ENCODE measurements around the gene ADGRF4. TPM values are rescaled to one million over a fixed set of nuclear protein-coding genes. Genes with fewer than 3 reads are reported as not detected.

ADGRF4 gene
- total and polyA plus RNA-seq, 2 of the 8 experiments (the other 6 are each of a cell fraction or from before 2014, with no cell fraction given) = 0.02 TPM; not detected in 1

- no peak overlapping the region for H2BK20ac ChIP-seq (ENCODE audit: low read length)
- H3K79me1 ChIP-seq (ENCODE audit: low read depth, low read length) = no peaks in the 10 kb centered on the region
- H3K27ac ChIP-seq (ENCODE audit: low read depth, low read length) = no peak overlapping the region
- H2AFZ ChIP-seq (ENCODE audit: low read length) = no peak overlapping the region
- H3K4me1 ChIP-seq (replicated peaks in 1 of 4; ENCODE audit: control insufficient read depth in 3 of 4, insufficient read depth in 4 of 4, low read length in 3 of 4) = no peaks in the 10 kb centered on the region
- no peaks in the 10 kb centered on the region for H3K36me3 ChIP-seq (ENCODE audit: control insufficient read depth in 2 of 4, insufficient read depth in 4 of 4, low read length in 3 of 4)
- no peak overlapping the region for H3K4ac ChIP-seq (replicated peaks; ENCODE audit: insufficient read length, low read depth, low read length)
- H3K18ac ChIP-seq (ENCODE audit: extremely low read depth, low read length) = no peak overlapping the region
- H2BK120ac ChIP-seq (replicated peaks; ENCODE audit: low read depth, low read length) = no peak overlapping the region
- no peak overlapping the region for H3K4me3 ChIP-seq (ENCODE audit: extremely low read depth in 1 of 4, insufficient read depth in 2 of 4, low read depth in 3 of 4, low read length in 4 of 4)
- H3K56ac ChIP-seq (replicated peaks; ENCODE audit: insufficient read length, low read depth, low read length) = no peak overlapping the region
- H2BK12ac ChIP-seq (ENCODE audit: low read depth, low read length) = no peak overlapping the region
- H3K9me3 ChIP-seq (ENCODE audit: insufficient read depth in 2 of 2, low read depth in 1 of 2, low read length in 1 of 2) = no peaks in the 10 kb centered on the region; a peak in 1 of 4 replicates
- H3K4me2 ChIP-seq (ENCODE audit: insufficient read depth in 1 of 2, low read depth in 2 of 2, low read length in 2 of 2) = no peak overlapping the region
- 92% methylated on average over 3 of the region's 3 CpGs; no CpG with 5 or more reads in 1 of the 2 experiments for WGBS, 2 experiments (ENCODE audit: extremely low coverage in 1 of 2, insufficient coverage in 1 of 2, insufficient read length in 1 of 2, insufficient replicate concordance in 2 of 2, low coverage in 1 of 2, low lambda C conversion rate in 2 of 2, missing lambda C conversion rate in 1 of 2)
- TF ChIP-seq RFX5 (IDR thresholded peaks at IDR 0.05; ENCODE audit: borderline replicate concordance, low read depth, low read length) (no peak), TAF1 (IDR thresholded peaks at IDR 0.05; ENCODE audit: low read depth, low read length) (no peak), MAFK (IDR thresholded peaks at IDR 0.05; ENCODE audit: low read depth, low read length) (no peak)
- no peak overlapping the region for H3K23ac ChIP-seq (ENCODE audit: insufficient read length)
- no peak overlapping the region for H3K9ac ChIP-seq (replicated peaks in 1 of 4; ENCODE audit: extremely low read depth in 1 of 4, low read depth in 3 of 4, low read length in 3 of 4)
- FAIRE-seq = no peak
- no peak overlapping the region for H4K8ac ChIP-seq (ENCODE audit: extremely low read depth, insufficient read depth, low read length)
- H3K27me3 ChIP-seq (replicated peaks in 1 of 4; ENCODE audit: control insufficient read depth in 3 of 4, extremely low read depth in 1 of 4, insufficient read depth in 3 of 4, low read length in 3 of 4) = no peaks in the 10 kb centered on the region
- no peak for DNase-seq (ENCODE audit: low read depth in 1 of 2, low spot score in 2 of 2)
- POLR2A ChIA-PET (ENCODE audit: partially characterized antibody) = no interaction called here
- H2BK5ac ChIP-seq (ENCODE audit: low read depth, low read length) = no peak overlapping the region
- CTCF ChIA-PET (ENCODE audit: partially characterized antibody) = no interaction called here
- H4K20me1 ChIP-seq (replicated peaks in 1 of 2; ENCODE audit: control insufficient read depth in 1 of 2, insufficient read depth in 2 of 2, low read length in 2 of 2) = no peaks in the 10 kb centered on the region
- H3K14ac ChIP-seq (ENCODE audit: insufficient read length) = no peak overlapping the region
- H2AK5ac ChIP-seq (ENCODE audit: low read depth, low read length) = no peak overlapping the region
- no peaks in the 10 kb centered on the region for H3K79me2 ChIP-seq (ENCODE audit: control insufficient read depth in 1 of 2, insufficient read depth in 2 of 2, low read length in 2 of 2)
- no peaks in the 10 kb centered on the region for H3K23me2 ChIP-seq (ENCODE audit: low read depth, low read length)
- no peak overlapping the region for H4K91ac ChIP-seq (replicated peaks; ENCODE audit: insufficient read length, low read length)
- no peak overlapping the region for H2BK15ac ChIP-seq (ENCODE audit: low read length)
- no peak overlapping the region for H4K5ac ChIP-seq (ENCODE audit: insufficient read length, low read depth, low read length)
These were observed 64.1 kb downstream of the ADGRF4 start for GRCh38 chr6:47762502-47762901.

Measured in H1 (cell line).